WTC11 (cell line): ENCODE measurements around the gene SPRED2. TPM values are rescaled to one million over a fixed set of nuclear protein-coding genes. Genes with fewer than 3 reads are reported as not detected.

ENCODE experiments used
- ATAC-seq: fragments of 200-7000 bp; cut with Tn5 transposase; 2 replicates; pipeline ENCODE4 v1.10.0; 2021; ENCODE audit warnings: mild to moderate bottlenecking, moderate library complexity
- CTCF ChIA-PET: fragments of 300-600 bp; sonication (Branson Sonifier 250); formaldehyde crosslinking; loops from one replicate; lab custom pipeline; 2021; ENCODE audit warnings: antibody characterized with exemption; lab: Charles Lee
- POLR2A ChIA-PET: fragments of 350-600 bp; sonication (Branson Sonifier 250); formaldehyde crosslinking; loops from one replicate; lab custom pipeline; 2021; ENCODE audit warnings: antibody characterized with exemption; lab: Charles Lee
- DNase-seq: peaks from one replicate; pipeline ENCODE4 v3.0.0; 2021; ENCODE audit warnings: low spot score
- H3K27ac Mint-ChIP-seq: 2 replicates; pipeline ENCODE4 v1.8.0; 2021; ENCODE audit warnings: mixed read lengths
- H3K27me3 Mint-ChIP-seq: 2 replicates; pipeline ENCODE4 v1.8.0; 2021; ENCODE audit warnings: low read depth, mild to moderate bottlenecking, moderate library complexity, mixed read lengths
- H3K36me3 Mint-ChIP-seq: 2 replicates; pipeline ENCODE4 v1.8.0; 2021; ENCODE audit warnings: mixed read lengths
- H3K4me1 Mint-ChIP-seq: 2 replicates; pipeline ENCODE4 v1.8.0; 2022; ENCODE audit warnings: mixed read lengths
- H3K4me3 Mint-ChIP-seq: 2 replicates; pipeline ENCODE4 v1.8.0; 2021; ENCODE audit warnings: mild to moderate bottlenecking, moderate library complexity, mixed read lengths
- H3K9me3 Mint-ChIP-seq: 2 replicates; pipeline ENCODE4 v1.8.0; 2021; ENCODE audit warnings: mixed read lengths
- CBFB ChIP-seq: sonication (generic); formaldehyde crosslinking; IDR thresholded peaks from 2 replicates; pipeline ENCODE4 v1.8.1; 2022; ENCODE audit warnings: mild to moderate bottlenecking, low read depth, missing genetic modification reagents
- FOXK1 ChIP-seq: sonication (generic); formaldehyde crosslinking; IDR thresholded peaks from 2 replicates; pipeline ENCODE4 v1.8.0; 2022; ENCODE audit warnings: mild to moderate bottlenecking, moderate library complexity, missing genetic modification reagents
- HMGXB4 ChIP-seq: sonication (generic); formaldehyde crosslinking; IDR thresholded peaks from 2 replicates; pipeline ENCODE4 v1.8.1; 2023; ENCODE audit warnings: mild to moderate bottlenecking, moderate library complexity, missing genetic modification reagents
- KAT7 ChIP-seq: sonication (generic); formaldehyde crosslinking; IDR thresholded peaks from 2 replicates; pipeline ENCODE4 v1.8.1; 2023; ENCODE audit warnings: missing genetic modification reagents, mild to moderate bottlenecking, borderline replicate concordance
- total RNA-seq: library from RNA; stranded (reverse); gene quantifications from 3 replicates; pipeline ENCODE4 v1.2.3, GENCODE V29; 2021

Gene SPRED2
- total RNA-seq, 1 experiment from 2014 or later: 34.1 TPM

GRCh38 chr2:65261676-65262075 lies 170.7 kb downstream of the SPRED2 start:
- Mint-ChIP-seq H3K36me3 (peaks cover 31% of the 10 kb centered on the region), H3K27me3 (no peaks in the 10 kb centered on the region; the same call in 1 of the 2 replicates)
- POLR2A ChIA-PET: no interaction called here
- no peak for TF ChIP-seq FOXK1 (CRISPR knock-in tag)
- no peak for TF ChIP-seq HMGXB4
- TF ChIP-seq KAT7 (CRISPR knock-in tag): no peak
- no peak for TF ChIP-seq CBFB
- TF ChIP-seq, all 79 proteins: peak for 0
- CTCF ChIA-PET: no interaction called here
- no peak for ATAC-seq
- Mint-ChIP-seq H3K4me3 (no peak overlapping the region), H3K9me3 (no peaks in the 10 kb centered on the region), H3K4me1 (no peaks in the 10 kb centered on the region), H3K27ac (no peak overlapping the region)
- DNase-seq: no peak

Other genes starting within 250 kb of the SPRED2 start
- gene ACTR2, start 204.8 kb downstream of the SPRED2 start, total RNA-seq: 160 to 170 TPM (median 168 TPM) in 3 replicates